Astrocyte (in vitro differentiated cells and primary cell): ENCODE data around the gene FGD2. TPM values are rescaled to one million over a fixed set of nuclear protein-coding genes. Genes with fewer than 3 reads are reported as not detected.

Experiments
- DNase-seq: peaks from one replicate; pipeline ENCODE4 v3.0.0-alpha.2; 2010; ENCODE audit warnings: low read depth
- FAIRE-seq: peaks from 2 replicates; lab custom pipeline; 2011; peaks lifted over from hg19 to GRCh38; lab: Jason Lieb, UNC
- H2AFZ ChIP-seq: 2 replicates; pipeline ENCODE4 v1.6.0; 2012; ENCODE audit warnings: low read depth, low read length, inconsistent platforms
- H3K27ac ChIP-seq: 2 replicates; pipeline ENCODE4 v1.5.1; 2011; ENCODE audit warnings: low read depth, low read length, inconsistent platforms
- H3K27me3 ChIP-seq: 2 replicates; pipeline ENCODE4 v1.6.0; 2011; ENCODE audit warnings: low read length, inconsistent platforms; ENCODE audit not compliant: insufficient read depth
- H3K36me3 ChIP-seq: 2 replicates; pipeline ENCODE4 v1.5.1; 2011; ENCODE audit warnings: low read length, inconsistent platforms; ENCODE audit not compliant: insufficient read depth
- H3K4me1 ChIP-seq: 2 replicates; pipeline ENCODE4 v1.5.1; 2011; ENCODE audit warnings: low read length, inconsistent platforms; ENCODE audit not compliant: insufficient read depth
- H3K4me2 ChIP-seq: 2 replicates; pipeline ENCODE4 v1.6.0; 2012; ENCODE audit warnings: low read length, inconsistent platforms
- H3K4me3 ChIP-seq: 2 replicates; pipeline ENCODE4 v1.5.1; 2011; ENCODE audit warnings: low read depth, mild to moderate bottlenecking, low read length, inconsistent platforms; ENCODE audit not compliant: insufficient read depth
- H3K79me2 ChIP-seq: 2 replicates; pipeline ENCODE4 v1.6.0; 2012; ENCODE audit warnings: mild to moderate bottlenecking, low read length, inconsistent platforms; ENCODE audit not compliant: insufficient read depth
- H3K9ac ChIP-seq: 2 replicates; pipeline ENCODE4 v1.6.0; 2012; ENCODE audit warnings: mild to moderate bottlenecking, low read length, inconsistent platforms
- H3K9me3 ChIP-seq: 2 replicates; pipeline ENCODE4 v1.5.1; 2012; ENCODE audit warnings: low read depth, mild to moderate bottlenecking, low read length, inconsistent platforms; ENCODE audit not compliant: insufficient read depth
- H4K20me1 ChIP-seq: 2 replicates; pipeline ENCODE4 v1.6.0; 2012; ENCODE audit warnings: low read length, inconsistent platforms; ENCODE audit not compliant: insufficient read depth
- H3K27ac Mint-ChIP-seq: one replicate; pipeline ENCODE4 v1.8.0; 2021; ENCODE audit warnings: mild to moderate bottlenecking, mixed read lengths; ENCODE audit not compliant: unreplicated experiment
- H3K27me3 Mint-ChIP-seq: one replicate; pipeline ENCODE4 v1.8.0; 2021; ENCODE audit warnings: low read depth, mixed read lengths; ENCODE audit not compliant: unreplicated experiment
- H3K36me3 Mint-ChIP-seq: one replicate; pipeline ENCODE4 v1.8.0; 2021; ENCODE audit warnings: low read depth, mixed read lengths; ENCODE audit not compliant: unreplicated experiment
- H3K4me1 Mint-ChIP-seq: one replicate; pipeline ENCODE4 v1.8.0; 2021; ENCODE audit warnings: low read depth, mixed read lengths; ENCODE audit not compliant: unreplicated experiment
- H3K4me3 Mint-ChIP-seq: one replicate; pipeline ENCODE4 v1.8.0; 2021; ENCODE audit warnings: mild to moderate bottlenecking, moderate library complexity, mixed read lengths; ENCODE audit not compliant: unreplicated experiment
- H3K9me3 Mint-ChIP-seq: one replicate; pipeline ENCODE4 v1.8.0; 2021; ENCODE audit warnings: mild to moderate bottlenecking, mixed read lengths; ENCODE audit not compliant: unreplicated experiment
- EZH2 ChIP-seq: IDR thresholded peaks from 2 replicates; pipeline ENCODE4 v1.6.1; 2012; ENCODE audit warnings: mild to moderate bottlenecking, low read length, inconsistent platforms; ENCODE audit not compliant: insufficient read depth
- total RNA-seq: library from RNA; stranded (reverse); gene quantifications from 2 replicates; pipeline ENCODE4 v1.2.1, GENCODE V29; 2021
- TF ChIP-seq, protein P1 (sequence below): IDR thresholded peaks from 2 replicates; pipeline ENCODE4 v1.5.1; 2011; ENCODE audit warnings: low read depth, mild to moderate bottlenecking, inconsistent platforms, low read length, moderate library complexity; ENCODE audit not compliant: insufficient read depth

The FGD2 gene
- total RNA-seq, 1 donor from 2014 or later, result not detected

DNA sequence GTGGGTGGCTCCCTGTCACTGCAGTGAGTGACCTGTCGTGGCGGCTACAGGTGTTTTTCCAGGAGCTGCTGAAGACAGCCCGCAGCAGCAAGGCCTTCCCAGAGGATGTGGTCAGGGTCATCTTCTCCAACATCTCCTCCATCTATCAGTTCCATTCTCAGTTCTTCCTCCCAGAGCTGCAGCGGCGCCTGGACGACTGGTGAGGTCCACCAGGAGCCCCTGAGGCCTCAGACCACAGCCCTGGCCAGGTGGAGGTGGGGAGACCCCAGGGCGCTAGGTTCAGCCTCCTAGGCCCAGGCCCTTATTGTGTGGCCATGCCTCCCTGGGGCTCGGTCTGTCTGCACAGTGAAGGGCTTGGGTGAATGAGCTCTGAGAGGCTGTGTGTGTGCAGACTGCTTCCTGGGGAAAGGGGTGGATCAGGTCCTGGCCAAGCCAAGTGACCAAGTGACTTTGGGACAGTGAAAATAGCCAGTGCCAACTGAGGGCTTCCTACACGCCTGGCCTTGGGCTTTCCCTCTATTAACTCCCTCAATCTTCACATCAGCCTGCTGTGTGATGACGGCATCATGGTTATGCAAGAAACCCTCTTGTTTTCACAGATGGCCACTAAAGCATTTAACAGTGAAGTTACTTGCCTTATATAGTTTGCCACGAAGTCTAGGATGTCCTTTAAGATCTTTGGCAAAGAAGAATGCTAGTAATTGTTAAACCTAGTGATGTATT is 6.4 kb downstream of the FGD2 start:
- Histone ChIP-seq H3K27ac (no peak overlapping the region), H3K4me1 (no peaks in the 10 kb centered on the region), H4K20me1 (no peaks in the 10 kb centered on the region), H3K9me3 (no peaks in the 10 kb centered on the region), H2AFZ (no peak overlapping the region), H3K4me2 (no peak overlapping the region), H3K36me3 (no peaks in the 10 kb centered on the region), H3K9ac (no peak overlapping the region), H3K79me2 (no peaks in the 10 kb centered on the region), H3K27me3 (peaks cover 3% of the 10 kb centered on the region), H3K4me3 (no peak overlapping the region)
- peak; percentile 18 for DNase-seq
- TF ChIP-seq, protein P1, sequence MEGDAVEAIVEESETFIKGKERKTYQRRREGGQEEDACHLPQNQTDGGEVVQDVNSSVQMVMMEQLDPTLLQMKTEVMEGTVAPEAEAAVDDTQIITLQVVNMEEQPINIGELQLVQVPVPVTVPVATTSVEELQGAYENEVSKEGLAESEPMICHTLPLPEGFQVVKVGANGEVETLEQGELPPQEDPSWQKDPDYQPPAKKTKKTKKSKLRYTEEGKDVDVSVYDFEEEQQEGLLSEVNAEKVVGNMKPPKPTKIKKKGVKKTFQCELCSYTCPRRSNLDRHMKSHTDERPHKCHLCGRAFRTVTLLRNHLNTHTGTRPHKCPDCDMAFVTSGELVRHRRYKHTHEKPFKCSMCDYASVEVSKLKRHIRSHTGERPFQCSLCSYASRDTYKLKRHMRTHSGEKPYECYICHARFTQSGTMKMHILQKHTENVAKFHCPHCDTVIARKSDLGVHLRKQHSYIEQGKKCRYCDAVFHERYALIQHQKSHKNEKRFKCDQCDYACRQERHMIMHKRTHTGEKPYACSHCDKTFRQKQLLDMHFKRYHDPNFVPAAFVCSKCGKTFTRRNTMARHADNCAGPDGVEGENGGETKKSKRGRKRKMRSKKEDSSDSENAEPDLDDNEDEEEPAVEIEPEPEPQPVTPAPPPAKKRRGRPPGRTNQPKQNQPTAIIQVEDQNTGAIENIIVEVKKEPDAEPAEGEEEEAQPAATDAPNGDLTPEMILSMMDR, result no peak
- TF ChIP-seq EZH2, result no peak
- H3K9me3 Mint-ChIP-seq, result no peaks in the 10 kb centered on the region
- no peak overlapping the region for H3K27ac Mint-ChIP-seq
- H3K36me3 Mint-ChIP-seq, result peaks cover 2% of the 10 kb centered on the region
- no peaks in the 10 kb centered on the region for H3K4me1 Mint-ChIP-seq
- H3K27me3 Mint-ChIP-seq, result peaks cover 3% of the 10 kb centered on the region
- no peak for FAIRE-seq
- H3K4me3 Mint-ChIP-seq, result no peak overlapping the region

GRCh38 chr6:37013516-37014491 is 8.3 kb downstream of the FGD2 start:
- Histone ChIP-seq H3K36me3 (no peaks in the 10 kb centered on the region), H3K4me3 (no peak overlapping the region), H3K9me3 (no peaks in the 10 kb centered on the region), H2AFZ (no peak overlapping the region), H3K79me2 (no peaks in the 10 kb centered on the region), H3K9ac (no peak overlapping the region), H3K27me3 (peaks cover 2% of the 10 kb centered on the region), H4K20me1 (no peaks in the 10 kb centered on the region), H3K4me2 (no peak overlapping the region), H3K27ac (no peak overlapping the region), H3K4me1 (peaks cover 2% of the 10 kb centered on the region)
- Mint-ChIP-seq H3K4me1 (peaks cover 6% of the 10 kb centered on the region), H3K27ac (no peak overlapping the region), H3K9me3 (no peaks in the 10 kb centered on the region), H3K36me3 (peaks cover 4% of the 10 kb centered on the region), H3K4me3 (no peak overlapping the region), H3K27me3 (peaks cover 3% of the 10 kb centered on the region)
- no peak for FAIRE-seq
- no peak for DNase-seq
- TF ChIP-seq, protein P1, result no peak
- no peak for TF ChIP-seq EZH2
